NT2/D1 (cell line): ENCODE measurements around the gene SRSF7.

Experiments used
- DNase-seq: peaks from one replicate; pipeline ENCODE4 v3.0.0-alpha.2; 2011; ENCODE audit warnings: low read depth, low spot score
- H3K27me3 ChIP-seq: 2 replicates; pipeline ENCODE4 v1.6.0; 2011; ENCODE audit warnings: mild to moderate bottlenecking; ENCODE audit not compliant: insufficient read length, insufficient read depth
- H3K36me3 ChIP-seq: 2 replicates; pipeline ENCODE4 v1.6.1; 2011; ENCODE audit warnings: mild to moderate bottlenecking, low read length, mixed read lengths; ENCODE audit not compliant: insufficient read depth, insufficient read length
- H3K4me1 ChIP-seq: 2 replicates; pipeline ENCODE4 v1.5.1; 2011; ENCODE audit not compliant: insufficient read depth, insufficient read length
- H3K4me3 ChIP-seq: 2 replicates; pipeline ENCODE4 v1.5.1; 2011; ENCODE audit warnings: low read depth; ENCODE audit not compliant: insufficient read length
- H3K9ac ChIP-seq: 2 replicates; pipeline ENCODE4 v1.6.0; 2011; ENCODE audit warnings: low read depth; ENCODE audit not compliant: insufficient read length
- H3K9me3 ChIP-seq: 2 replicates; pipeline ENCODE4 v1.5.1; 2011; ENCODE audit warnings: mild to moderate bottlenecking, low read length; ENCODE audit not compliant: insufficient read depth
- SUZ12 ChIP-seq: IDR thresholded peaks from 2 replicates; pipeline ENCODE4 v1.6.1; 2011; ENCODE audit not compliant: insufficient read length, insufficient read depth; ENCODE audit errors: extremely low read depth
- YY1 ChIP-seq: IDR thresholded peaks from 2 replicates; pipeline ENCODE4 v1.6.1; 2011; ENCODE audit not compliant: insufficient read length, insufficient read depth
- ZNF274 ChIP-seq: IDR thresholded peaks from 2 replicates; pipeline ENCODE4 v1.6.1; 2011; ENCODE audit warnings: mild to moderate bottlenecking, low read depth, low read length

SRSF7 gene

GRCh38 chr2:38728694-38729093 lies 22.5 kb downstream of the SRSF7 start:
- no peak for DNase-seq

GRCh38 chr2:38727661-38728060 lies 23.5 kb downstream of the SRSF7 start:
- Histone ChIP-seq H3K9me3 (no peaks in the 10 kb centered on the region), H3K4me3 (no peak overlapping the region), H3K27me3 (no peaks in the 10 kb centered on the region), H3K9ac (no peak overlapping the region), H3K36me3 (peaks cover 6% of the 10 kb centered on the region), H3K4me1 (no peaks in the 10 kb centered on the region)
- TF ChIP-seq ZNF274 (no peak), YY1 (no peak), SUZ12 (no peak)
- no peak for DNase-seq

More at GRCh38 chr2:38728694-38729093, 22.5 kb downstream of the SRSF7 start:
- TF ChIP-seq SUZ12: no peak
- no peak for TF ChIP-seq YY1
- TF ChIP-seq ZNF274: no peak
- no peaks in the 10 kb centered on the region for H3K27me3 ChIP-seq
- H3K4me3 ChIP-seq: no peak overlapping the region
- H3K4me1 ChIP-seq: no peaks in the 10 kb centered on the region
- peaks cover 11% of the 10 kb centered on the region for H3K36me3 ChIP-seq
- no peaks in the 10 kb centered on the region for H3K9me3 ChIP-seq
- no peak overlapping the region for H3K9ac ChIP-seq

GRCh38 chr2:38723173-38723572 lies 28.0 kb downstream of the SRSF7 start:
- H3K36me3 ChIP-seq: no peaks in the 10 kb centered on the region
- H3K4me3 ChIP-seq: no peak overlapping the region
- no peak for DNase-seq
- no peaks in the 10 kb centered on the region for H3K4me1 ChIP-seq
- TF ChIP-seq ZNF274: no peak
- no peak for TF ChIP-seq SUZ12
- TF ChIP-seq YY1: no peak
- H3K9ac ChIP-seq: no peak overlapping the region
- no peaks in the 10 kb centered on the region for H3K9me3 ChIP-seq
- no peaks in the 10 kb centered on the region for H3K27me3 ChIP-seq

GRCh38 chr2:38722271-38723061 lies 28.7 kb downstream of the SRSF7 start:
- no peaks in the 10 kb centered on the region for H3K27me3 ChIP-seq
- no peaks in the 10 kb centered on the region for H3K4me1 ChIP-seq
- no peak for DNase-seq
- TF ChIP-seq SUZ12: no peak
- no peak overlapping the region for H3K9ac ChIP-seq
- no peak overlapping the region for H3K4me3 ChIP-seq
- no peaks in the 10 kb centered on the region for H3K36me3 ChIP-seq
- no peaks in the 10 kb centered on the region for H3K9me3 ChIP-seq

- H3K4me3 ChIP-seq: no peak overlapping the region
- H3K9me3 ChIP-seq: no peaks in the 10 kb centered on the region
- TF ChIP-seq ZNF274 (no peak), YY1 (no peak), SUZ12 (no peak)
- no peaks in the 10 kb centered on the region for H3K4me1 ChIP-seq
- no peak overlapping the region for H3K9ac ChIP-seq
- no peak for DNase-seq
- no peaks in the 10 kb centered on the region for H3K27me3 ChIP-seq
- H3K36me3 ChIP-seq: no peaks in the 10 kb centered on the region
Observed at GRCh38 chr2:38720613-38721241, 30.4 kb downstream of the SRSF7 start.

- Histone ChIP-seq H3K4me3 (no peak overlapping the region), H3K36me3 (no peaks in the 10 kb centered on the region), H3K9me3 (no peaks in the 10 kb centered on the region), H3K4me1 (no peaks in the 10 kb centered on the region), H3K9ac (no peak overlapping the region), H3K27me3 (no peaks in the 10 kb centered on the region)
- DNase-seq: no peak
- no peak for TF ChIP-seq YY1
- TF ChIP-seq SUZ12: no peak
- no peak for TF ChIP-seq ZNF274
Observed at GRCh38 chr2:38719706-38720105, 31.5 kb downstream of the SRSF7 start.

- Histone ChIP-seq H3K27me3 (no peaks in the 10 kb centered on the region), H3K36me3 (no peaks in the 10 kb centered on the region), H3K4me3 (no peak overlapping the region), H3K9ac (no peak overlapping the region), H3K4me1 (no peaks in the 10 kb centered on the region), H3K9me3 (no peaks in the 10 kb centered on the region)
- TF ChIP-seq ZNF274: no peak
- no peak for DNase-seq
Observed at GRCh38 chr2:38718601-38719000, 32.6 kb downstream of the SRSF7 start.
